Pons (tissue), 1 donor: Measurements from ENCODE around the gene ARHGAP42.
A peak's percentile ranks its signal among the peaks of the same experiment; 100 is the strongest.

Experiments used
- DNase-seq: peaks from one replicate; pipeline ENCODE4 v3.0.0-alpha.2; 2016; ENCODE audit warnings: low spot score

Gene ARHGAP42

GRCh38 chr11:100832829-100833228 lies 145.7 kb downstream of the ARHGAP42 start:
- DNase-seq = no peak

DNA sequence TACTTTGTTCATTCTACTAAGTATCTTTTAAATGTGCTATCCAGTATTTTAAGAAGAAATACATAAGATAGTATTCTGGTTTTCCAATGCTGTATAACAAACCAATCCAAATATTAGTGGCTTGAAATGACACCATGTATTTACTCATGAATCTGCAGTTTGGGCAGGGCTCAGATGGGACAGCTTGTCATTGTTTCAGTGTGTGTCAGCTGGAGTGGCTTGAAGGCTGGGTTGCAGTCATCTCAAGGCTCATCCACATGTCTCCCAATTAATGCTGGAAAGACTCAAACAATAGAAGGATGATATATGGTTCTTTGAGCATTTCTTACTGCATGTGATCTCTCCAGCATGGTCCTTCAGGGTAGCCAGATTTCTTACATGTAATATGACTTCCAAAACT lies 146.2 kb downstream of the ARHGAP42 start:
- DNase-seq = no peak

GRCh38 chr11:100835854-100836253 lies 148.8 kb downstream of the ARHGAP42 start:
- no peak for DNase-seq

DNA sequence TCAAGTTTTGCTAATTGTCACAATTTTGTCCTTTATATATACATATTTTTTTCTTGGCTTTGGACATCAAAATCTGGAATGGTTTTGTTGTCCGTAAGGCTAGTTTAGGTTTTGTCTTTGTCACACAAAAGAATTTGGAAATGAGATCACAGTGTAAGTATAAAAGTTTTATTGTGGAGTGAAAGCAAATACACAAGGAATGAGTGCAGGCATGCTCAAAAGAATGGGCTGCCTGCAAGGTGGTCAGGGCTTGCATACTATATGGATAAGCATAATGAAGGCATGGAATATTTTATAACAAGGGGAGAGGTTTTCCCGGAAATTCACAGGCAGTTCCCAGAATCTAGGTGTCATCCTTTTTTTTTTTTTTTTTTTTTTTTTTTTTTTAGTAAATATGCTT lies 150.2 kb downstream of the ARHGAP42 start:
- no peak for DNase-seq

- no peak for DNase-seq
Observed at GRCh38 chr11:100841711-100842407, 154.8 kb downstream of the ARHGAP42 start.

DNA sequence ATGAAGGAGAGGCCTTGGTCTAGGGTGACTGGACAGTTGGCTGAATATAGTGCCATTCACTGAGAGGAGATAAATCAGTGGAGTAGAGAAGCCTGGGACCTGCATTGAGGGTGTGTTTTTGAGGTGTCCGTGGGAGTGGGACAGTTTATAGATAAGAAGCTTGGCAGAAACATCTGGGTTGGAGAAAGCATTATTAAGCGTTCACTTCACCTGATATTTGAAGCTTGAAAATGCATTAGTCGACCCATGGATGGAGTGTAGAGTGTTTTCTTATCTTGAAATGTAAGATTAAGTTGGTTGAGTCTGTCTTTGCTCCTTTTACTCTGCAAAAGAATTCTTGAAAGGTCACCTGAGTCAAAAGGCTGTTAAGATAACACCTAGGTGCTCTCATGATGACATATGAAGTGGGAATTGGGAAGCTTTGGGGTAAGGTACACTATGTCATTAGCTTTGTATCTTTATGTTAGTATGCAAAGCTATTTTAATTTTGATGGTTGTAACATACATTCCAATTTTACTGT lies 160.7 kb downstream of the ARHGAP42 start:
- no peak for DNase-seq

DNA sequence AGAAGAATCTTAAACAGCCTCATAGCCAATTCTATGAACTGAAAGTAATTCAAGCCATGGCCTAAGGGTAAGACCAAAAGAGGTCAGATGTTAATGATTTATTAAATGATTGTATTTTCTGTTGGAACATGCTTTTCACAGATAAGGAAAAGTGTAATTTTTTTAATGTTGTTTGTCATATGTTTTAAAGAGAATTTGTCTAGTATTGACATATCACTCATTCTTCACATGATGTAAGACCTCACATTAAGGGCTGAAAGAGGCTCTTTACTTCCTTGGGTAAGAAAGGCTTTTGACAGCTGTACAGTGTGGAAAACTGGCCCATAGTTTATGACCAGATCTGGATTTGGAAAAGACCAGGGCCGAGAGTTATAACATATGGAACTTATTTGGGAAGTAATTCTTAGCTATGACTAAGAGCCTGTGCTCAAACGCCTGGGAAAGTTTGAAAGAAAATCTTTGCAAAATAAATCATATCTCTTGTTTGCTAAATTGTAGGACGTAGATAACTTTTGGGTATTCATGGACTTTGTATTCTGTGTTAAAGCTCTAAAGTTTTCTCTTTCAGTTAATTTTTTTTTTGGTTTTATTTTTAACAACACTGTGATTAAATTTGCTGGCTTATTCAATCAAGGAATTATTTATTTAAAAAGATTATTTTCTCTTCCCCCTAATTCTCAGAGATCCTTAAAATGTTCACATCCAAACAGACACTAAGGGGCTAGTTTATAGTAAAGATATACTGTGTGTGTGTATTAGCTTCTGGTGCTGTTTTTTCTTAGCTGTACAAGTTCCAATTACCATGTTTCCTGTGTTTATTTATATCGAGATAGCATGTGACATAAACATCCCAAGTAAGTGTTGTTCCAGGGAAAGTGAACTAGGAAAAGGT lies 162.2 kb downstream of the ARHGAP42 start:
- no peak for DNase-seq

DNA sequence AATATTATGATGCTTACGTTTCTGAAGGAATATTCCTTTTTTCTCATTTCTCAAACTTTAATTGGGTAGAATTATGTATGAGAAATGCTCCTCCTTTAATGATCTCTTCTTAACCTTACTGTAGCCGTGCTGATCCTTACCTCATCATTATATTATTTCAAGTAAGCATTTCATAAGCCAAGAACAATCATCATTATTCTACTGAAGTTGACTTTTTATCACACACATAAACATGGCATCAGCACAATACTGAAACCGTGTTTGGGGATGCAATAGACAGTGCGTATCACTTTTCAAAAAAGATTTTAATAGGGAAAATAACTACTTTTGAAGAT lies 162.8 kb downstream of the ARHGAP42 start:
- DNase-seq = no peak

DNA sequence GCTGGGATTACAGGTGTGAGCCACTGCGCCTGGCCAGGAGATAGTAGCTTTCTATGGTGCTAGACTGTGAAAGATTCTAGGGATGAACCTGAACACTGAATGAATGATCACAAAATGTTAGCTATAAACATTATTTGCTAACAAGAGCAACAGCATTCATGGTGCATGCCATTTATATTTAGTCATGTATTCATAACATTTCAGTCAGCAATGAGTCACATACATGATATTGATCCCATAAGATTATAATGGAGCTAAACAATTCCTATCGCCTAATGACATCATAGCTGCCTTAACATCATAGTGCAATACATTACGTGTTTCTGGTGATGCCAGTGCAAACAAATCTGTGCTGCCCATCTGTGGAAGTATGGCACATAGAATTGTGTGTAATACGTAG lies 164.1 kb downstream of the ARHGAP42 start:
- DNase-seq = no peak

DNA sequence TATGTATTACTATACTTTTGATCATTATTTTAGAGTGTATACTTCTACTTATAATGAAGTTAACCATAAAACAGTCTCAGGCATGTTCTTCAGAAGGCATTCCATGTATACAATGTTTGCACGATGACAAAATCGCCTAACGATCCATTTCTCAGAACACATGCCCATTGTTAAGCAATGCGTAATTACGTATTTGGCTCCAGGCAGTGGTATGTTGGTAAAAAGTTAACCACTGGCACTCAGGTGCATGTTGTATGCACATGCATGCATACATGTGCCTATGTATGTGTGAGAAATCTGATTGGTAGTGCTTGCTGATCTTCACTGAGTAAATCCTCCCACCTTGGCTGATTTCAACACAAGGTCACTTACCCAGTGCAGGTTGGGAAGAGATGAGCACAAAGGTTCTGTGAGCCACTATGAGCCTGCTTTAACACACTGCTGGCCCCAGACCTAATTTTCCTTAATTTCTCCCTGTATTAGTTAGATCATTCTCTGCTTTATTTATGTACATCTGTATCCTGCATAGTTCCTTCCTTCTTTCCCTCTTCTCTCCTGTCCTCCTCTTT lies 164.6 kb downstream of the ARHGAP42 start:
- DNase-seq = no peak

- peak; percentile 75 for DNase-seq
Observed at GRCh38 chr11:100855466-100856067, 168.5 kb downstream of the ARHGAP42 start.

- DNase-seq = no peak
Observed at GRCh38 chr11:100857236-100858005, 170.3 kb downstream of the ARHGAP42 start.

DNA sequence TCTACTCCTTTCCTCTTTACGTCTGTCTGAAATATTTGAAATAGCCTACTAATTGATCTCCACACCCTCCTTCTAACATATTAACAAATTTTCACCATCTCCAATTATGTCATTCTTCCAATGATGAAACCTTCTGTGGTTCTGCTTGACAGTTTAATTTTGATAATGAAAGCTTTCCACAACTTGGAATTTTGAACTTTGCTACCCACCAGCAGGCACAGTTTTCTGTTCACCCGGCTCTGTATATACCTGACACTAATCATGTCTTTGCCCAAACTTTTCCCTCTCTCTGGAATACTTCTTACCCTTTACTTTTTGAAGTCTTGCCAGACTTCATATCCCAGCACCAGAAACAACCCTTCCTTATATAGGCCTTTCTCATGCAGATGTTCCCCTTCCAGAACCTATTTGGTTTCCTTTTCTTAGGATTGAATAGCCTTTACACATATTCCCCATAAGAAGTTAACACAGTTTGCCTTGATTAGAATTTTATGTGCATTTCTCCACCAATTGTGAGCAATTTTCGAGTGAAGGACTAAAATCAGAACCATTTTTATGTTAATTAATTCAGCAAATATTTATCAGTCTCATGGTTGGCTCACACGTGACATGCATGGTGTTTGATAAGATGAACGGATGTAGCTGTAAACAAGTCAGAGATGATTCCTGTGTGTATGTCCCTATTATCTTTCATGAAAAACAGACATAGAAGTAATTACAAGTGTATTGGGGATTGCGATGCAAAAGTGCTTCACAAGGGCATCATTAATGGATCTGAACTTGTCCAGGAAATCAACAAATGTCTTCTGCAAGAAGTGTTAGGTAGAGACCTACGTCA lies 173.4 kb downstream of the ARHGAP42 start:
- DNase-seq = no peak

- no peak for DNase-seq
Observed at GRCh38 chr11:100861212-100861611, 174.1 kb downstream of the ARHGAP42 start.

GRCh38 chr11:100863080-100863581 lies 176.0 kb downstream of the ARHGAP42 start:
- DNase-seq = no peak

DNA sequence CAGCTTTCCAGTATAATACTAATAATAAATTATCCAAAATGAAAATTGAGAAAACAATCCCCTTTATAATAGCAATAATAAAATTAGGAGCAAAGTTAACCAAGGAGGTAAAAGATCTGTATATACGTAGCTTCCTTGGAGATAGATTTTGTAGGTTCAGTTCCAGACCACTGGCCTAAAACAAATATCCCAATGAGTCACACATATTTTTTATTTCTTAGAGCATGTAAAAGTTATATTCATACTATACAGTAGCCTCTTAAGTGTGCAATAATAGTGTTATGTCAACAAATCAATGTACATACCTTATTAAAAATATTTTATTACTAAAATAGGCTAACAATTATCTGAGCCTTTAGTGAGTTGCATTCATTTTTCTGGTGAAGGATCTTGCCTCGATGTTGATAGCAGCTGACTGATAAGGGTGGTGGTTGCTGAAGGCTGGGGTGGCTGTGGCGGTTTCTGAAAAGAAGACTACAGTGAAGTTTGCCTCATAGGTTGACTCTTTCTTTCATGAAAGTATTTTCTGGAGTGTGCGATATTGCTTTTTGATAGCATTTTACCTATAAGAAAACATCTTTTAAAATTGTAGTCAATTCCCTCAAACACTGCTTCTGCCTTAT lies 178.5 kb downstream of the ARHGAP42 start:
- no peak for DNase-seq

DNA sequence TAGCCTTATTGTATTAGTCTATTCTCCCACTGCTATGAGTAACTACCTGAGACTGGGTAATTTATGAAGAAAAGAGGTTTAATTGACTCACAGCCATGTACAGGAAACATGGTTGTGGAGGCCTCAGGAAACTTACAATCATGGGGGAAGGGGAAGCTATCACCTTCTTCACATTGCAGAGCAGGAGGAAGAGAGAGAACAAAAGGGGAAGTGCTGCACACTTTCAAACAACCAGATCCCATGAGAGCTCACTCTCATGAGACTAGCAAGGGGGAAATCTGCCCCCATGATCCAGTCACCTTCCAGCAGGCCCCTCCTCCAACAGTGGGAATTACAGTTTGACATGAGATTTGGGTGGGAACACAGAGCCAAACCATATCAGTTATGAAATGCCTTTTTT lies 179.4 kb downstream of the ARHGAP42 start:
- no peak for DNase-seq

- no peak for DNase-seq
Observed at GRCh38 chr11:100867606-100868005, 180.5 kb downstream of the ARHGAP42 start.

GRCh38 chr11:100869328-100869727 lies 182.2 kb downstream of the ARHGAP42 start:
- no peak for DNase-seq

GRCh38 chr11:100870138-100870537 lies 183.1 kb downstream of the ARHGAP42 start:
- no peak for DNase-seq
